ENCODE data around the gene PCNX1. TPM values are rescaled to one million over a fixed set of nuclear protein-coding genes. Genes with fewer than 3 reads are reported as not detected.

Gene PCNX1
- polyA plus RNA-seq, 1 experiment: 54.2 TPM

DNA sequence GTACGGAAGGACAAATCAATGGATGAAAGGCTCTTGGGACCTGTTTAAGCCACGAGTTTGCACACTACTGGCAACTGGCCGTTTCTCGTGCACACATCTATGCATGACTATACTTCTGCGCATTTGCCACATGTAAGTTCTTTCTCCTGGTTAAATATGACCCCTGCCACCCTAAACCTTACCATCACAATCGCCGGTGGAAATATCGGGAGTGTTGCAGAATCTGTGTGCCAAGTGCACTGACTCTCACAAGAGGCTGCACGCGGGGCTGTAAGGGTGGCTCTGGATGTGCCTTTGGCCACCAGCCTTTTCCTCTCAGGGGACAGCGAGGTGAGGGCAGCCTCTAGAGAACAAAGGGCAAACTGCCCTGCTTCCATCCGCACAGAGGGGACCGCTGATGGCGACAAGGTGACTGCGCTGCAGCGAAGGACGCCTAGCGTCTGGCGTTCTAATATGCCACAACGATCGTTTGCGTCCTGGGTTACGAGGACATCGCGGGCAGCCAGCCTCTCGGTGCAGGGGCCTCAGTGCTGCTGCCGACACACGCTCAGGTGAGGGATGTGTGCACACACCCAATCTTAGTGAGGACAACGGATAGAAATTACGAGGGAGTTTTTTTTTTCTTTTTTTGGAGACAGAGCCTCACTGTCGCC lies 232.2 kb downstream of the PCNX1 start:
- ChIA-PET POLR2A (no interaction called here), CTCF (interaction anchor here (0.7 to 5.3 kb wide), 10 partner anchors 13 to 716 kb away, joined by 3 to 68 read pairs (median 5); no protein-coding TSS in a partner anchor)
- TF ChIP-seq, protein P1, sequence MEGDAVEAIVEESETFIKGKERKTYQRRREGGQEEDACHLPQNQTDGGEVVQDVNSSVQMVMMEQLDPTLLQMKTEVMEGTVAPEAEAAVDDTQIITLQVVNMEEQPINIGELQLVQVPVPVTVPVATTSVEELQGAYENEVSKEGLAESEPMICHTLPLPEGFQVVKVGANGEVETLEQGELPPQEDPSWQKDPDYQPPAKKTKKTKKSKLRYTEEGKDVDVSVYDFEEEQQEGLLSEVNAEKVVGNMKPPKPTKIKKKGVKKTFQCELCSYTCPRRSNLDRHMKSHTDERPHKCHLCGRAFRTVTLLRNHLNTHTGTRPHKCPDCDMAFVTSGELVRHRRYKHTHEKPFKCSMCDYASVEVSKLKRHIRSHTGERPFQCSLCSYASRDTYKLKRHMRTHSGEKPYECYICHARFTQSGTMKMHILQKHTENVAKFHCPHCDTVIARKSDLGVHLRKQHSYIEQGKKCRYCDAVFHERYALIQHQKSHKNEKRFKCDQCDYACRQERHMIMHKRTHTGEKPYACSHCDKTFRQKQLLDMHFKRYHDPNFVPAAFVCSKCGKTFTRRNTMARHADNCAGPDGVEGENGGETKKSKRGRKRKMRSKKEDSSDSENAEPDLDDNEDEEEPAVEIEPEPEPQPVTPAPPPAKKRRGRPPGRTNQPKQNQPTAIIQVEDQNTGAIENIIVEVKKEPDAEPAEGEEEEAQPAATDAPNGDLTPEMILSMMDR (IDR thresholded peaks at IDR 0.05; ENCODE audit: low read depth, low read length): no peak
- H3K9me3 ChIP-seq (ENCODE audit: control insufficient read depth, insufficient read depth, low read length): peaks cover 9% of the 10 kb centered on the region
- no peak overlapping the region for H3K27ac ChIP-seq (ENCODE audit: low read depth, low read length)
- DNase-seq (ENCODE audit: low read depth, low spot score): no peak
- no peak overlapping the region; the same call in 1 of the 2 replicates for H3K4me3 ChIP-seq (ENCODE audit: low read depth, low read length)
- H3K27me3 ChIP-seq (ENCODE audit: control insufficient read depth, insufficient read depth, low read length): no peaks in the 10 kb centered on the region

DNA sequence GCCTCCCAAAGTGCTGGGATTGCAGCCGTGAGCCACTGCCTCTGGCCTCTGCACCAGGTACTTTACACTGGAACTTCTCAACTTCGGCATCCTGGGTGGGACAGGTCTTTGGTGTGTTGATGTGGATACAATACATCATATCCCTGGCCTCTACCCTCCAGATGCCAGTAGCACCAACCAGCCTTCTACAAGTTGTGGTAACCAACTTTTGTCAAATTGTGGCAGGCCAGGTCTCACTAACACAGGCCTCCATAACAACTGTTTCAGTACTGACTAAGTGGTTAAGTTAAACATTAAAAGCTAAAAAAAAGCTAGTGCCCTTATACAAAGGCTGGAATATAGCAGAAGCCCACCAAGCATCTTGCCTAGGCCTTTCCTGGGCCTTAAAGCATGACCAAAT lies 232.9 kb downstream of the PCNX1 start:
- H3K27ac ChIP-seq (ENCODE audit: low read depth, low read length): no peak overlapping the region
- CTCF ChIA-PET: interaction anchor here (0.7 to 3.2 kb wide), 5 partner anchors 8 to 715 kb away, joined by 3 to 16 read pairs (median 4); no protein-coding TSS in a partner anchor

GRCh38 chr14:71141701-71142374 lies 234.6 kb downstream of the PCNX1 start:
- TF ChIP-seq, protein P1 (IDR thresholded peaks at IDR 0.05; ENCODE audit: low read depth, low read length): no peak
- no peak overlapping the region for H3K4me3 ChIP-seq (ENCODE audit: low read depth, low read length)
- CTCF ChIA-PET: interaction anchor here (0.7 to 3.9 kb wide), 5 partner anchors 26 to 714 kb away, joined by 3 to 48 read pairs (median 8); no protein-coding TSS in a partner anchor
- no peaks in the 10 kb centered on the region for H3K27me3 ChIP-seq (ENCODE audit: control insufficient read depth, insufficient read depth, low read length)
- DNase-seq (ENCODE audit: low read depth, low spot score): no peak
- POLR2A ChIA-PET: interaction anchor here (1.0 to 1.6 kb wide), 4 partner anchors 11 to 657 kb away, joined by 3 to 14 read pairs (median 3); partner anchors contain the start of gene SIPA1L1
- peak overlapping the region; percentile 95 for H3K27ac ChIP-seq (ENCODE audit: low read depth, low read length)
- H3K9me3 ChIP-seq (ENCODE audit: control insufficient read depth, insufficient read depth, low read length): peaks cover 2% of the 10 kb centered on the region

More for the DNA sequence above, 232.9 kb downstream of the PCNX1 start:
- TF ChIP-seq, protein P1 (IDR thresholded peaks at IDR 0.05; ENCODE audit: low read depth, low read length): no peak
- H3K4me3 ChIP-seq (ENCODE audit: low read depth, low read length): no peak overlapping the region
- H3K9me3 ChIP-seq (ENCODE audit: control insufficient read depth, insufficient read depth, low read length): peaks cover 9% of the 10 kb centered on the region
- no peaks in the 10 kb centered on the region for H3K27me3 ChIP-seq (ENCODE audit: control insufficient read depth, insufficient read depth, low read length)
- DNase-seq (ENCODE audit: low read depth, low spot score): no peak
- POLR2A ChIA-PET: no interaction called here

- Histone ChIP-seq H3K27me3 (ENCODE audit: control insufficient read depth, insufficient read depth, low read length) (no peaks in the 10 kb centered on the region), H3K27ac (ENCODE audit: low read depth, low read length) (peak overlapping the region; percentile 95), H3K9me3 (ENCODE audit: control insufficient read depth, insufficient read depth, low read length) (no peaks in the 10 kb centered on the region; the same call in 1 of the 2 replicates), H3K4me3 (ENCODE audit: low read depth, low read length) (no peak overlapping the region)
- TF ChIP-seq, protein P1 (IDR thresholded peaks at IDR 0.05; ENCODE audit: low read depth, low read length): no peak
- ChIA-PET POLR2A (interaction anchor here (1.0 to 1.6 kb wide), 4 partner anchors 12 to 656 kb away, joined by 3 to 14 read pairs (median 3); partner anchors contain the start of gene SIPA1L1), CTCF (interaction anchor here (0.7 to 3.9 kb wide), 5 partner anchors 24 to 713 kb away, joined by 3 to 48 read pairs (median 5); no protein-coding TSS in a partner anchor)
- DNase-seq (ENCODE audit: low read depth, low spot score): peak; percentile 91
These were observed 235.2 kb downstream of the PCNX1 start for GRCh38 chr14:71142375-71143038.
